T-helper 2 cell treated with Interferon-gamma antibody and Interleukin-4, amounts not matched to agents 100 ng/mL and 5 ng/mL, for 36 hours (primary cell): ENCODE measurements around the gene SPP1. TPM values are rescaled to one million over a fixed set of nuclear protein-coding genes. Genes with fewer than 3 reads are reported as not detected.
"Not testable (repeated sequence)": the region's sequence is repeated elsewhere in the genome, so short reads cannot be mapped to it uniquely, and the experiment has no call there.

Experiments used
- intact Hi-C: fragments of 100-400 bp; cut with micrococcal nuclease; formaldehyde crosslinking; loops from one replicate; pipeline ENCODE4 v1.15.1; 2023
- total RNA-seq: library from RNA; stranded (reverse); gene quantifications from 2 replicates; pipeline ENCODE4 v1.2.3, GENCODE V29; 2022

SPP1 gene
- total RNA-seq, 1 donor from 2014 or later, result 5.4 TPM

DNA sequence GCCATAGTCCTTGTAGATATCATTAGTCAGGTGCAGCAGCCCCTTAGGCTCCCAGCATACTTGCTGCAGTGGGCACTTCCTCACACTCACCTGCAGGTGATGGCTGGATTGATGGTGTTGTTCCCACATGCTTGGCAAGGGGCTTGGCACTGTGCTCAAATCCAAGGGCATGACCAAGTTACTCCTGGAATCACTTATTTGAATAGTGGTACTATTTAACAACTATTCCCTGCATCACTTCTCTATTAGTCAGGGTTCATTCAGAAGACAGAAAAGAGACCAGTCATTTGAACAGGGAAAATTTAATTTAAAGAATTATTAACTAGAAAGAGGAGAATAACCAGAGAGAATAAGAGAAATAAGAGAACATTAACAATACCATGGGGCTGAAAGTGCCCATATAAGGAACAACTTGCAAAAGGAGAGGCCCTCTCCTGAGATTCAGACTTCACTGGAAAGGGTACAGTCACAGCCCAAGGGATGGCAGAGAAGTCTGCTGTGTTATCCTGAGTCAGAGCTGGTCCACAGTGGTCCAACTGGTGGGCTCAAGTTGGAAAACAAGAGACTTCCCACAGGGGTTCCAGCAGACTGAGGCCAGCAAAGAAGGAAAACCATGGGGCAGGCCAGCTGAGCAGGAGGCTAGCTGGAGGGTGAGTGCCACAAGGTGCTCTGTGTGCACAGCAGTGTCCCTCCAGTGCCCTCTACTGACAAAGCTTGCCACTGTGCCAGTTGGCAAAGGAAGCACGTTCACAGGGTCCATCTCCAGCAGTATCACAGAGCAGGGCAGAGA, 9.8 kb downstream of the SPP1 start:
- intact Hi-C loops, result no loop called here

DNA sequence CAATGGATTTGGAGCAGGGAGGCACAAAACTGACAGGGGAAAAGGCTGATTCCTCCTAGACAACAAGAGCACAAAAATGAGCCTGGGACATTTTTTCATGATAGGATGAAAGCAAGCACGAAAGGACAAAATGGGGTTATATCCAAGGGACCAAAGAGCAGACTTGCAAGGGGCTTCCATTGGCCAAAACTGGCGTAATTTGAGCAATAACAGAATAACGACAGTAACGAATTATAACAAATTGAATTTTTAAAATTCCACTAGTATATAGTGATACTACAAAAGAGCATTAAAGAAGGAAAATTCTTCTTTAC, 10.3 kb downstream of the SPP1 start:
- intact Hi-C loops, result no loop called here

- intact Hi-C loops, result no loop called here
Measured at GRCh38 chr4:87986508-87986907, 11.0 kb downstream of the SPP1 start.

DNA sequence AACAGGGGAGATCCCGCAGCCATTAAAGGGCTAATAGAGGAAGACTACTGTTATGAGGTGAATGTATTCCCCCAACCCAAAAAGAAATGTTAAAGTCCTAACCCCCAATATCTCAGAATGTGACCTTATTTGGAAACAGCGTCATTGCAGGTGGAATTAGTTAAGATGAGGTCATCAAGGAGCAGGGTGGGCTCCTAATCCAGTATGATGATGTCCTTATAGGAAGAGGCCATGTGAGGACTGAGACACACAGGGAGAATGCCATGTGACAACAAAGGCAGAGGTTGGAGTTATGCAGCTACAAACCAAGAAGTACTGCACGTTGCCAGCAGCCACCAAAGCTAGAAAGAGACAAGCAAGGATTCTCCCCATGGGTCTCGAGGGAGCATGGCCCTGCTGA, 14.3 kb downstream of the SPP1 start:
- intact Hi-C loops, result no loop called here

DNA sequence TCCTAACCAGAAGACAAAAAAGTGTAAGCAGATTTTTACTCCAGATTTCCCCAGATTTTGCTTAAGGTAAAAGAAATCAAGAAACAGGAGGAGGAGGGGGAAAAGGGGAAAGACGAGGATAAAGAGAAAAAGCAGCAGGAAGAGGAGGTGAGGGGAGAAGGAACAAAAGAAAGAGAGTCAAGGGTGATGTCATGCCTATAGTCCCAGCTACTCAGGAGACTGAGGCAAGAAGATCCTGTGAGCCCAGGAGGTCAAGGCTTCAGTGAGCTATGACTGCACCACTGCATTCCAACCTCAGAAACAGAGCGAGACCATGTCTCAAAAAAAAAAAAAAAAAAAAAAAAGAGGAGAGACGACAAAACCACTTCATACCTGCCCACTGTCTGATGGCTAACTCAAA, 19.9 kb downstream of the SPP1 start:
- intact Hi-C loops, result no loop called here

DNA sequence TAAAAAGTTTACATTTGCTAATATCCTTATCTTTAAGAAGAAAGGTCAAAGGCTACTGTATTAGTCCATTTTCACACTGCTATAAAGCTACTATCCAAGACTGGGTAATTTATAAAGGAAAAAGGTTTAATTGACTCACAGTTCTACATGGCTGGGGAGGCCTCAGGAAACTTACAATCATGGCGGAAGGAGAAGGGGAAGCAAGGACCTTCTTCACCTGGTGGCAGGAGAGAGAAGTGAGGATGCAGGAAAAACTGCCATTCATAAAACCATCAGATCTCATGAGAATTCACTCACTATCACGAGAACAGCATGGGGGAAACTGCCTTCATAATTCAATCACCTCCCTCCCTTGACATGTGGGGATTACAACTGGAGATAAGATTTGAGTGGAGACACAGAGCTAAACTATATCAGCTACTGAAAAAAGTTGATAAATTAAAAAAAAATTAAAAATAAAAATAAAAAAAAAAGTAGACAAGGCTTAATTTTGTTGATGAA, 23.7 kb downstream of the SPP1 start:
- intact Hi-C loops, result not testable (repeated sequence)

GRCh38 chr4:88001871-88002270, 26.4 kb downstream of the SPP1 start:
- intact Hi-C loops, result loop anchor here (10.0 kb wide), 1 partner anchor 1067 kb away; the partner anchor contains the start of gene AFF1

GRCh38 chr4:88002786-88003185, 27.3 kb downstream of the SPP1 start:
- intact Hi-C loops, result loop anchor here (10.0 kb wide), 1 partner anchor 1068 kb away; the partner anchor contains the start of gene AFF1

GRCh38 chr4:88003261-88003660, 27.7 kb downstream of the SPP1 start:
- intact Hi-C loops, result loop anchor here (10.0 kb wide), 1 partner anchor 1068 kb away; the partner anchor contains the start of gene AFF1

- intact Hi-C loops, result loop anchor here (5.0 to 10.0 kb wide), 3 partner anchors 587 to 1107 kb away; partner anchors contain the start of genes AFF1, HERC3 and TIGD2
Measured at GRCh38 chr4:88005076-88005475, 29.6 kb downstream of the SPP1 start.

DNA sequence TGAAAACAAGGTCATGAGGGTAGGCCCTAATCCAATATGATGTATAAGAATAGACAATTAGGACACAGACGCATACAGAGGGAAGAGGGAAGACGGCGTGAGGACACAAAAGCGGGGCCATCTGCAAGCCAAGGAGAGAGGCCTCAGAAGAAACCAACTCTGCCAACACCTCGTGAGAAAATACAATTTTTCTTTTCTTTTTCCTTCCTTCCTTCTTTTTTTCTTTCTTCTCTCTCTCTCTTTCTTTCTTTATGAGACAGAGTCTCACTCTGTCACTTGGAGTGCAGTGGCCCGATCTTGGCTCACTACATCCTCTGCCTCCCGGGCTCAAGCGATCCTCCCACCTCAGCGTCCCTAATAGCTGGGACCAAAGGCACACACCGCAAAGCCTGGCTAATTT, 30.4 kb downstream of the SPP1 start:
- intact Hi-C loops, result loop anchor here (2.0 to 10.0 kb wide), 4 partner anchors 13 to 1106 kb away; partner anchors contain the start of genes AFF1, HERC3 and TIGD2

- intact Hi-C loops, result loop anchor here (1.0 to 10.0 kb wide), 6 partner anchors 14 to 1105 kb away; partner anchors contain the start of genes AFF1, HERC3, PYURF and TIGD2
Measured at GRCh38 chr4:88006956-88007303, 31.4 kb downstream of the SPP1 start.

- intact Hi-C loops, result loop anchor here (1.0 to 10.0 kb wide), 8 partner anchors 15 to 1105 kb away; partner anchors contain the start of genes AFF1, HERC3, KLHL8 and PYURF
Measured at GRCh38 chr4:88007304-88008121, 32.0 kb downstream of the SPP1 start, which contains the start of gene PKD2. Gene PKD2, plus strand, starts transcription at chr4:88007635. Its CDS starts 99 bp downstream, at chr4:88007734.

DNA sequence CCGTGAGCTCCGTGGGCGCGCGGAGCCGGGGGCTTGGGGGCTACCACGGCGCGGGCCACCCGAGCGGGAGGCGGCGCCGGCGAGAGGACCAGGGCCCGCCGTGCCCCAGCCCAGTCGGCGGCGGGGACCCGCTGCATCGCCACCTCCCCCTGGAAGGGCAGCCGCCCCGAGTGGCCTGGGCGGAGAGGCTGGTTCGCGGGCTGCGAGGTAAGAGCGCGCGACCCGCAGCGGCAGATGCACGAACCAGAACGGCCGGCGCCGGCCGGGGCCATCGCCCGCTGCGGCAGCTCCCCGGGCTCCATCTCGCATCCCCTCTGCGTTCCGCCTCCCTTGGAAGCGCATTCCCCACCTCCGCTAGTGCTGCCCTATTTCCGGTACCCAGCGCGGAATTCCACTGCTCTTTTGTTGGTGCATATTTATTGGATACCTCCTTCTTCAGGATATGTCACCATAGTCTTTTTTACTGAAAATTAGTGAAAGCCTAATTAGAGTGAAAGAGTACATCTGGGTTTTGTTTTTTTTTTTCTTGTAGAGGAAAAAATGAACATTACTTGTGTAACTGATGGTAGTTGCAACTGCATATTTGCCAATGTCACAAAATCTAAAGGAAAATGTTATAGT, 32.7 kb downstream of the SPP1 start:
- intact Hi-C loops, result loop anchor here (1.0 to 10.0 kb wide), 5 partner anchors 275 to 1104 kb away; partner anchors contain the start of genes AFF1, HERC3, KLHL8 and TIGD2

DNA sequence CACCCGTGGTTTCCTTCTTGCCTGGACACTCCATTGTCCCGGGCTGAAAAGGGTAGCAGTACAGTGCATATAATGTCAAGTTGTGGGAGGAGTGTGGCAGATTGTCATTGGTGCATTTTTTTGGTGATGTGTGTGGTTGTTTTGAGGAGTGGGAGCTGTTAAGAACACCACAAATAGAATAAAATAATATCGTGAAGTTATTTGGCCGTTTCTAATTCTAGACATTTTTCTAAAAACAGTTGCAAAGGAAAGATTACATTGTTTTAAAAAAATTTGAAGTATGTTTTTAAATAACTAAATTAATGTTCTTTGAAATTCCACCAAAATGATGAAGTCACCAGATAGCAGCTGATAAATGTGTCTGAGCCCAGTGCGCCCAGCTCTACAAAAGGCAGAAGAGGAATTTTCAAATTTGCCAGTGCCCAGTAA, 33.2 kb downstream of the SPP1 start:
- intact Hi-C loops, result loop anchor here (1.0 to 10.0 kb wide), 5 partner anchors 275 to 1104 kb away; partner anchors contain the start of genes AFF1, HERC3, KLHL8 and TIGD2

DNA sequence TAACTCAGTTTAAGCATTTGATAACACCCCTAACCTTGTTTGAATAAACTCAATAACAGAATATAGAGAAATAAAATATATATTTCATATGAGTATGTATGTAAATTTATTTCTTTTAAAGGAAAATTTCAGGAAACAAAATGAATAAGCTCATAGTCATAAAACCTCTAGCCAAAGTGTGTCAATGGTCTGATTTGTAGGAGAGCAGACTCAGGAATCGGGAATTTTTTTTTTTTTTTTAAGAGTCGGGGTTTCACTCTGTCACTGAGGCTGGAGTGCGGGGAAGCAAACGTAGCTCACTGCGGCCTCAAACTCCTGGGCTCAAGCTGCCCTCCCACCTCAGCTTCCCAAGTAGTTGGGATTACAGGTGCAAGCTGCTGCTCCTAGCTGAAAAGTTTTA, 34.4 kb downstream of the SPP1 start:
- intact Hi-C loops, result loop anchor here (5.0 to 10.0 kb wide), 3 partner anchors 582 to 1102 kb away; partner anchors contain the start of genes AFF1, HERC3 and TIGD2

GRCh38 chr4:88010966-88011365, 35.5 kb downstream of the SPP1 start:
- intact Hi-C loops, result no loop called here

- intact Hi-C loops, result no loop called here
Measured at GRCh38 chr4:88012647-88013046, 37.1 kb downstream of the SPP1 start.

DNA sequence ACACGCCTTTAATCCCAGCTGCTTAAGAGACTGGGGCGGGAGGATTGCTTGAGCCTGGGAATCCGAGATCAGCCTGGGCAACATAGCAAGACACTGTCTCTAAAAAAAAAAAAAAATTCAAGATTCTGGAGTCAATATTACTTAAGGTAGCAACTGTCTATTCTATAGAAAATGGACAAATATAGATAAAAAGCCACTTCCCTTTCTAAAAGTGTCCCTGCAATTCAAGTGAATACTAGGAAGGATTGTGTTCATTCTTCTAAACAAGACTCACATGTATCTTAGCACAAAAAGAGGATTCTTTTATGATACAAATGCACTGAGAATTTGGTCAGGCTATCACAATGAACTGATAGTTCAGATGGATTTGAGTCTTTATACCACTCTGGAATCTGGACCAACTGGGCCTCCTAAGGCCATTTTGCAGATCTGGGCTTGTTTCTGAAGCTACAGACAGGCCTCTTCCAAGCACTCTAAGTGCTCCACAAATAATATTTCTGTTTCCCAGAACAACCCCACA, 38.9 kb downstream of the SPP1 start:
- intact Hi-C loops, result no loop called here

DNA sequence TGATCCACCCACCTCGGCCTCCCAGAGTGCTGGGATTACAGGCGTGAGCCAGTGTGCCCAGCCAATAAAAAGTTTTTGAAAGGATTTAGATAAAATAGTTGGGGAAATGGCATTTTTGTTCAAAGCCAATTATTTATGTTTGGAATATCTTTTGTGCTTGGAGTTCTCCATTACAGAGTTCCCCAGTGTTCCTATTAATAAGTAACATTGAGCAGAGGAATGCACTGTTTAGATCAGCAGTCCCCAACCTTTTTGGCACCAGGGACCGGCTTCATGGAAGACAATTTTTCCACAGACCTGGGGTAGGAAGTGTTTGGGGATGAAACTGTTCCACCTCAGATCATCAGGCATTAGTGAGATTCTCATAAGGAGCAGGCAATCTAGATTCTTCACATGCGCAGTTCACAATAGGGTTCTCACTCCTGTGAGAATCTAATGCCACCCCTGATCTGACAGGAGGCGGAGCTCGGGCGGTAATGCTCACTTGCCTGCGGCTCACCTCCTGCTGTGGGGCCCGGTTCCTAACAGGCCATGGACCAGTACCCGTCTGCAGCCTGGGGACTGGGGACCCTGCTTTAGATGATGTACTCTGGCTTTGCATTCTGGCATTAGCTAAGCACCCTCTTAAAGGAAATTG, 40.3 kb downstream of the SPP1 start:
- intact Hi-C loops, result no loop called here
